Measurements from ENCODE around the gene LRCH1.
A peak's percentile ranks its signal among the peaks of the same experiment; 100 is the strongest.
"Not testable (repeated sequence)": the region's sequence is repeated elsewhere in the genome, so short reads cannot be mapped to it uniquely, and the experiment has no call there.

The LRCH1 gene, protein sequence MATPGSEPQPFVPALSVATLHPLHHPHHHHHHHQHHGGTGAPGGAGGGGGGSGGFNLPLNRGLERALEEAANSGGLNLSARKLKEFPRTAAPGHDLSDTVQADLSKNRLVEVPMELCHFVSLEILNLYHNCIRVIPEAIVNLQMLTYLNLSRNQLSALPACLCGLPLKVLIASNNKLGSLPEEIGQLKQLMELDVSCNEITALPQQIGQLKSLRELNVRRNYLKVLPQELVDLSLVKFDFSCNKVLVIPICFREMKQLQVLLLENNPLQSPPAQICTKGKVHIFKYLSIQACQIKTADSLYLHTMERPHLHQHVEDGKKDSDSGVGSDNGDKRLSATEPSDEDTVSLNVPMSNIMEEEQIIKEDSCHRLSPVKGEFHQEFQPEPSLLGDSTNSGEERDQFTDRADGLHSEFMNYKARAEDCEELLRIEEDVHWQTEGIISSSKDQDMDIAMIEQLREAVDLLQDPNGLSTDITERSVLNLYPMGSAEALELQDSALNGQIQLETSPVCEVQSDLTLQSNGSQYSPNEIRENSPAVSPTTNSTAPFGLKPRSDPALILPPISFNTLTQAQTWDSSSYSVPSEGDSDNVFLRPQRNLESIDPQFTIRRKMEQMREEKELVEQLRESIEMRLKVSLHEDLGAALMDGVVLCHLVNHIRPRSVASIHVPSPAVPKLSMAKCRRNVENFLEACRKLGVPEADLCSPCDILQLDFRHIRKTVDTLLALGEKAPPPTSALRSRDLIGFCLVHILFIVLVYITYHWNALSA

DNA sequence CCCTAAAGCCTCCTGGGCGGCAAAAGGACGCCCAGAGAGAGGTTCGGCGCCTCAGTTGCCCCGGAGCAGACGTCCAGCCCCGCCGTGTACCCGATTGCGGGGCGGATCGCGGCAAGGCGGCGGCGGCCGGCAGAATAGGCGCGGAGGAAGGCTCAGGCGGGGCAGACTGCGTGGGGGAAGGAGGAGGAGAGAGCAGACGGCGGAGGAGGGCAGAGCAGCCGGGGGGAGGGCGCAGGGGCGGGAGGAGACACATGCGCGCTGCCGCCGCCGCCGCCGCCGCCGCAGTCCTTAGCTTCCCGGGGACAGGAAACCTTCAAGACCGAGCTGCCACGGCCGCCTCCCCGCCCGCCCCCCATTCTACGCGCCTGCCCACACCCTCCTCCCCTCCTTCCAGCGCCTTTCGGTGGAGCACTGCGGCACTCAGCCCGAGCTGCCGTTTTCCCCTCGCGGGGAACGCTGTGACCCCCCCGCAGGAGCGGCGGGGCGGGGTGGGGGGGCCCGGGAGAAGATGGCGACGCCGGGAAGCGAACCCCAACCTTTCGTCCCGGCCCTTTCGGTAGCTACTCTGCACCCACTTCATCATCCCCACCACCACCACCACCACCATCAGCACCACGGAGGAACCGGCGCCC, at the start of gene LRCH1:
TSS of gene LRCH1 (plus strand) at position 282 of the 632 bp plus-strand sequence. CDS start at position 509, 227 bp downstream.
- DNase-seq (ENCODE audit: low read depth in 2 of 3, low spot score in 1 of 3): peak; percentile 73 to 86 (median 79)

DNA sequence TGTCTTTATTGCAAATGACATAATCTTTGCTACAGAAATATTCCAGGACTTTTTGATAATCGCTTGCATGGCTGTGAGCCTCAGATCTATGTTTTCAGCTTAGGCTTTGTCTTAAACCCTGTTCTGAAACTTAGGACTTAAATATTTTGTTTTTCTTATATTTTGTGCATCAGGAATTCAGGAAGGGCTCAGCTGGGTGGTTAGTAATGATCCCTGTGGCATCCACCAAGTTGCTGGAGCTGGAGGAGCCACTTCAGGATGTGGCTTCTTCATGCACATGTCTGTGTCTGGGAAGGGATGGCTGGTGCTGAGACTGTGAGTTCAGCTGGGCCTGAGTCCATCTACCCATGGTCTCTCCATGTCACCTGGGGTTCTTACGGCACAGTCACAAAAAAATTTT, 48.9 kb upstream of the LRCH1 start:
- DNase-seq (ENCODE audit: low read depth in 2 of 3, low spot score in 1 of 3): no peak

DNA sequence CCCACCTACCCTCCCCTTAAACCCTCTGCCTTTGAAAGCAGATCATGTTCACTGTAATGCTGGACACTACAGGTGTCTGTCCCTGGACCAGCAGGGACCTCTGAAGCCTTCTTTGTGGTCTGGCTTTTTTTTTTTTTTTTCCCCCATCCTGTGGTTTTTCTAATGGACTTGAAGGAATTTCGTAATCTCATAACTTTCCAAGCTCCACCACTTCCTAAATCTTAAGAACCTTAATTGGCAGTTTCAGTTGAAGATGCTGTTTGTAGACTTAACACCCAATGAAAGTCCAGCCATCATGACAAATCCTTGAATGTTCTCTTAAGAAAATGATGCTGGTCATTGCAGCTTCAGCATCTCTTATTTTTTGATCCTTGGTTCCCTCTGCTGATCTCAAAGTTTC, 45.0 kb upstream of the LRCH1 start:
- DNase-seq (ENCODE audit: low read depth in 2 of 3, low spot score in 1 of 3): no peak

DNA sequence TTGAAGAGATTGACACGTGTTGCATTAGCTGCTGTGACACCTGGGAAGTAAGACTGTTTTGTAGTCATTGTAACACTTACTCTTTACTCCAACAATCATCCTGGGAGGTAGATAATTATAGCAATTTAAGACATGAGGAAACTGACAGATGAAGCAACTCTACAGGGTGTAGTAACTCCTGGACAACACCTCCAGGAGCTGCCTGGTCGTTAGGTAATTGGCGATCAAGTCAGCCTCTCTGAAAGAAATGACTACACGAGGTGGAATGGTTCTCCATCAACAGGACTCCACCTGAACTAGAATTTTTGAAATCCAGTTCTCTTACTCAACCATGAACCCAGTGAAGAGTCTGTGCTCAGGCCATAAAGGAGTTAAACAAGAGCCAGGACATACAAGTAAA, 43.0 kb upstream of the LRCH1 start:
- no peak for DNase-seq (ENCODE audit: low read depth in 2 of 3, low spot score in 1 of 3)

DNA sequence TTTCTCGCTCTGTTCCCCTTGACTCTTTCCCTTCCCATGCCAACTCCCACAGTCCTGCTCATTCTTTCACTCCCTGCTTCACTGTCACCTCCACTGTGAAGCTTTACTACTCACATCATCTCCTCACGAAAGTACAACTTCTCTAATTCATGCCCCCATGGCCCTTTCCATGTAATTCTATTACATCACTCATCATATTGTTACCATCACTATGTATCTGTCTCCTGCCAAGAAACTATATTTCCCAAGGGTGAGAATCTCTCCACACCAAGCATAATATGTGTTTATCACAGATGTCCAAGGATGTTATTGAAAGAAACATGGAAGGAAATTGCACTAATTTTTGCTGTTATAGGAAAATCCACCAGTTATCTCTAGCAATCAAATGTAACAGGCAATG, 37.2 kb upstream of the LRCH1 start:
- DNase-seq (ENCODE audit: low read depth in 2 of 3, low spot score in 1 of 3): no peak

DNA sequence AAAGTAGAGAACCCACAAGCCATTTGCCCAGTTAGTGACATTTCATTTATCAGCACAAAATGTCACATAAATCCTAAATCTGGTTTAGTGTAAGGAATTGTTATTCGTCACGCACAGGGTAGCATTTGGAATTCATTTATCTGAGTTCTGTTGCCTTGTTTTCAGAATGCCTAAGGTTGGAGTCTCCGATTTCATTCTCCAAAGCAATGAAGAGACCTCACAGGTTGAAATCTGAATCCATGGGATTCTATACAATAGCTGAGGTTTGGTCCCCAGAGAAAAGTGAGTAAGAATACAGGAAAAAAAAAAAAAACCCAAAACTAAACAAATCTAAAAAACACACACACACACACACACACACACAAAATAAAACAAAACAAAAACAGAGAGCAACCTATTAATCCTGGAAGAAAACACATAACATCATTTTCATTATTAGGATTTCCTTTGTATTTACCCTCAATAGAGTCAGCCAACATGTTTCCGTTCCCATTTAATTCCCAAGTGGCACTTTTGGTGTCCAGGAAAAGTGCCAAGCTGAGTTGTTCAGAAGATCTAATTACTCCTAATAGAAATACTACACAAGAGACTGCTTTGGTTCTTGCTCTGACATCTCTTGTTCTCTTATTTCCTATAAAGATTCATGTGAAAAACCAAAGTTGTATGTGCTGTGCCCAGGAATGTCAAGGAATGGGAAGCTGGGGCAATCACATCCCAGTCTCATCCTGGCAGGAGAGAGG, 36.2 kb upstream of the LRCH1 start:
- DNase-seq (ENCODE audit: low read depth in 2 of 3, low spot score in 1 of 3): no peak

DNA sequence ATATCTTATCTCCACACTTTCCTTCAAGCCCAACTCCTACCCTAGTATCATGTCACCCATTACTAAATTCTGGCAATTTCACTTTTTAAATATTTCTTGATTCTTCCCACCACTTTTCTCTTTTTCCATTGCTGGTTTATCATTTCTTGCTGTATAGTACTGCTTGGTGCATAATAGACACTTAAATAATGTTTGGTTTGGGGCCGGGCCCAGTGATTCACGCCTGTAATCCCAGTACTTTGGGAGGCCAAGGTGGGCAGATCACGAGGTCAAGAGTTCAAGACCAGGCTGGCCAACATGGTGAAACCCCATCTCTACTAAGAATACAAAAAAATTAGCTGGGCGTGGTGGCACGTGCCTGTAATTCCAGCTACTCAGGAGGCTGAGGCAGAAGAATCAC, 35.2 kb upstream of the LRCH1 start:
- not testable (repeated sequence) for DNase-seq (ENCODE audit: low read depth in 2 of 3, low spot score in 1 of 3)

DNA sequence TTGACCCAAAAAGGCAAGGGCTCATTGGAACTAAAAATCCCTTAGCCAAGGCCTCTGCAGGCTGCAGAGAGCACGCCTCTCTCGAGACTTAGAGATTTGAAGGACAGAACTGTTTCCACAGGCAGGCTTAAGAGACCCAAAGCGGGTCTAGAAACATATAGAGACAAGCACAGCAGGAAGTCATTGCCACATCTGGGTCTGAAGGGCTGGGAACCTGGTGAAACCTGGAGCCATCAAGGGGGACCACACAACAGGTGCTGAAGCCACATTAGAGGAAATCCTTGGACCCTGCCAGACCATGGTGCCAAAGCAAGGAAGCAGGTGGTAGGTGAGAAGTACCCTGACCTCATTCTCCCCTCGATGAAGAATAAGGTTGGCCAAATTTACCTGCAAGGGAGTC, 33.8 kb upstream of the LRCH1 start:
- no peak for DNase-seq (ENCODE audit: low read depth in 2 of 3, low spot score in 1 of 3)

DNA sequence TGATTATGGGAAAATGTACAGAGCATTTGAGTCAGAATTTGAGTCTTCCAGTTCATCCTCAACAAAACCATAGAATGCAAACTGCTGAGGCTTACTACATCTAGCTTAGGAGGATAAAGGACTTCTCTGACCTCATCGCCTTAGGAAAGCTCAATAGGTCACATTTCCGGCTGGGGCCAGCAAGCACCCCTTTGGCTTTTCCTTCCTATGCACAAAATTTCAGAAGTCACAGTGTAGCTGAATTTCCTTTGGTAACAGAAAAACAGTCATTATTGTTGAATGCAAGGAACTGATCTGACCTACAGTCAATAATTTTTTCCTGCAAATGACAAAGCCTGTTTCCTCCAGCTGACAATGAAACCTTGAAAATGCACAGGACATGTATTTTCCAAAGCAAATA, 32.8 kb upstream of the LRCH1 start:
- no peak for DNase-seq (ENCODE audit: low read depth in 2 of 3, low spot score in 1 of 3)

DNA sequence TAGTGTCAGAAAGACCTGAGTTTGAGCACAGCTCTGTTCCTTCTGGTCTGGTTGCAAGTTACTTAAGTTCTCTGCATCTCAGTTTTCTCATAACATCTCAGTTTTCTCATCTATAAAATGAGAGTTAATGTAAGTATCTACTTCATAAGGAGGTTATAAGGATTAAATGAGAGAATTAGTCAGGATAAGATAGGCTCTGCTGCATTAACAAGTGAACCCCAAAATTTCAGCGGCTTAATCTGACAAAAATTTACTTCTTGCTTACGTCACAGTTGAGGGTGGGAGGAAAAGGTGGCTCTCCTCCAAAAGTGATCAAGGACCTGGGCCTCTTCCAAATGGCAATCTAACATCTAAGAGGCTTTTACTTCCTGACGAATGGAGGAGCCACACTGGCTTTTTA, 31.5 kb upstream of the LRCH1 start:
- DNase-seq (ENCODE audit: low read depth in 2 of 3, low spot score in 1 of 3): no peak

DNA sequence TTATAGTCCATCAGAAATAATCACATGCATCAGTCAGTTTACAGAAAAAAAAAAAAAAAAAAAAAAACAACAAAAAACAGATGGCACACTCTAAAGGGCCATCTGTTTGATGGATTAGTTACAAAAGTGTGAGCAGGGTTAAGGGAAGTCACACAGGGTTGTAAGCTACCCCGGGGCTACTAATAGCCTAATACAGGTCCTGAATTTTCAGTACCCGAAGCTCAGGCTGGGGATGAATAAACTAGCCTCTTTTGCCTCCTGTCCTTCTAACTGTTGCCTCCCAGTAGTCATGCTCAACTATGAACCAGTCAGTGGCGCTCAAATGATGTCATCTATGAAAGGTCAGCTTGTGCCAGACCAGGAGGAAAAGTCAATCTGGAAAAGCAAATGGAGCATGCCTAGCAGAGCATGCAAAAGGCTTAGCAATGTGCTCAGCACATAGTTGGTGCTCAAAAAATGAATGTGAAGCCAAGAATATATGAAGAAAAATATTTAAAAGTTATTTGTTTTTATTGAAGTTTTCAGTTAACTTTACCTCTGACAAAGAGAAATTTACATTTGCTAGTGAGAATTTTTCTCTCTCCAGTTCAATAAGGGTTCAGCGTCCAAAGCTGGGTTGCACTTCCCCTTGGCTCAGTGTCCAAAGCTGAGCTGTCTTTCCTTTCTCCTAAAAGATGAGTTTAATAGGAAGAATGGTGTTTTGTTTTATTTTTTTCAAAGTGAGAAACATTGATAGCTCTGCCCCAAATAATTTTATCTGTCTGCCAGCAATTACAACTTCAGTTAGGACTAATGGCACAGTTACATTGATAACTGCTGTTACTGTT, 30.8 kb upstream of the LRCH1 start:
- no peak for DNase-seq (ENCODE audit: low read depth in 2 of 3, low spot score in 1 of 3)

DNA sequence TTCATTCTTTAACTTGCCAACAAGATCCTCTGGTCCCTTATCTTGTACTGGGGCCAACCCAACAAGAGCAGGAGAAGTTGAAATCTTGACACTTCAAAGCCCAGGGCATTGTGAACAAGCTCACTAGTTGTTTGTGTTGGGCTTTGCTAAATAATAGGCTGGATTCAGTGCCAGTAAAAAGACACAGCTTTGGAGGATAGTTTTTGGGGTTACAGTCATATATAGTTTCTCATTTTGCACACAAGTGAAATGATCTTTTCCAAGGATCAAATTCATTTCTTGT, 30.3 kb upstream of the LRCH1 start:
- no peak for DNase-seq (ENCODE audit: low read depth in 2 of 3, low spot score in 1 of 3)

DNA sequence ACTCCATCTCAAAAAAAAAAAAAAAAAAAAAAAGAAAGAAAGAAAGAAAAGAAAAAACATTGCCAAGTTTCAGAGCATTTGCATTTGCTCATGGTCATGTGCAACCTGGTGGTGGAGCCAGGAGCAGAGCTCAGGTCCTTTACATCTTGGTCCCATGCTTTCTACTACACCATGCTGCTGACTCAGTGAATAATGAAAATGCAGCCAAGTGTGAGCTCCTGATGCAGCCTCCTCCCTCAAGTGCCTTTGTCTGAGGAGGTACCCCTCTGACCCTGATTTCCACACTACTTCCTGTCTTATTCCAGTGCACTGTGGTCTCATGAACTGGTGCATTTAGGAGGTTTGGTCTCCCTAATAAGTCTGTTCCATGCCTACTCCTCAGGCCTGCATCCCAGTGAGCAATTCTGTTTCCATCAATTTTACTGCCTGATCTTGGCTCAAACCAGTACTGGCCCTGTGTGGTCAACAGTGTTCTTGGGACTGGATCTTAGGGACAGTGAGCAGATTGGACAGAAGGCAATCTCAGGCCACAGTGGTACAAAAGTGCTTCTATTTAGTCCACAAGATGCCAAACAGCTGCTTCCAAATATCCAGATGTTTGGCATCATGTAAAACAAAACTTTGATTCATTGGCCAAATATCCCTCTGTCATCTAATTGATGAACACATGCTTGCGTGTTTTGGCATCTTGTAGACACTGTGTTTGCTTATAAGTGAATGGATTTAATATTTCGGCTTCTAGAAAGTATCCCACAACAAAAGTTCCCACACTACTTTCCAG, 28.8 kb upstream of the LRCH1 start:
- no peak for DNase-seq (ENCODE audit: low read depth in 2 of 3, low spot score in 1 of 3)

DNA sequence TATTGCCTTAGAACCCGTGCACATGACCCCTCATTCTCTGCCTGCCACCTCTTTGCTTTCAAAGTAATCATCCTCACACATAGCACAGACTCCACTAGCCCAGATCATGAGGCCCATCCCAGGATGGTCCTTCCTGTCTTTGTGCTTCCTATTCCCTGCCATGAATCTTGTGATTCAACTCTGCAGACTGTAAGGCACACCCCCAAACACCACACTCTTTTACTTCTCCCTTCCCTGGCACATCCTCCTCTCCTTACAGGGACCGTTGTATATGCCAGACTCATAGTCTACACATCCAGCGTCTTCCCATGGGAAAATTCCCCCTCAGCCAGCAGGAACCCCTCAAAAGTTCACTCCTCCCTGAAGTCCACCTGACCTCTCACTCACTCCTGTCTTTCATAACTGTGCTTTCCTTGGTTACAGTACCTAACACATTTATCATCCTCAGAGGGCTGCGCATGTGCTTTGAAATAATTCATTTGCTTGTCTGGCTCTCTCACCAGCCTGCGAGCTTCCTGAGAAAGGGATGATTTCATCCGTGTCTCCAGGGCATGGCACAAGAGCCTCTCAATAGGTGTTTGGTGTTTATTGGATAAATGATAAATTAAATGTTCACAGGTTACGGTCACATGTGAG, 26.8 kb upstream of the LRCH1 start:
- no peak for DNase-seq (ENCODE audit: low read depth in 2 of 3, low spot score in 1 of 3)

DNA sequence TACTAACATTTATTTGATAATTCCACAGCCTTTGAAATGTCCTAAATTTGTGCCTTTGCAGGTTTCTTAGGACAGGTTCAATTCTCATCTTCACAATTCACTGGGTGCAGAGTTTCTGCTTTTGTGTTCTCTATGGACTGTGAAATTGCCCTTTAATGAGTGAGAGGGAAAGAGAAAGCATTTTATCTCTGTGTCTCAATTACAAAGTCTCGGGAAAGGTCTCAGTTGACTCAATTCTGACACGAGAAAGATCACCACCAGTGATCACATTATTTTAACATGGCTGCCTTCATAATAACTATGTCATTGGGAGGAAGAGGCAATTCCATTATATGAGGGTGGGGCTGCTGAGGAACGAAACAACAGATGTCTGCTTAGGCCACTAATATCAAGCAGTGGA, 26.2 kb upstream of the LRCH1 start:
- DNase-seq (ENCODE audit: low read depth in 2 of 3, low spot score in 1 of 3): no peak

DNA sequence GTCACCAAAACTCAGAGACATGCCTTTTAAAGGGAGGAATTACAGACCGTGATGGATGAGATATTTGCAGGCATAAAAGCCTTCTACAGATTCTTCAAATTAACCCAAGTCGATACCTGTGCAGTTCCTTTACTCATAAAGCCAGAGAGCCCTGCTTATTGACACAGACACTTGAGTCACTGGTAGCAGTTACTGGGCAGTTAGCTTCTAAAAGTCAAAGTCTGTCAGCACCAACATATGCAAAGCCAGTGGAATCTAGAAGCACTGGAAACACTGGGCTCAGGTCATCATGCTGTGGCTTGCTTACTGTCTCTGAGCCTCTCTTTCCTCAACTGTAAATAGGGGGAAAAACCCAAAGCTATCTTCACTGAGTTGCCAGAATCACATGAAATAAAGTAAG, 25.7 kb upstream of the LRCH1 start:
- DNase-seq (ENCODE audit: low read depth in 2 of 3, low spot score in 1 of 3): no peak

DNA sequence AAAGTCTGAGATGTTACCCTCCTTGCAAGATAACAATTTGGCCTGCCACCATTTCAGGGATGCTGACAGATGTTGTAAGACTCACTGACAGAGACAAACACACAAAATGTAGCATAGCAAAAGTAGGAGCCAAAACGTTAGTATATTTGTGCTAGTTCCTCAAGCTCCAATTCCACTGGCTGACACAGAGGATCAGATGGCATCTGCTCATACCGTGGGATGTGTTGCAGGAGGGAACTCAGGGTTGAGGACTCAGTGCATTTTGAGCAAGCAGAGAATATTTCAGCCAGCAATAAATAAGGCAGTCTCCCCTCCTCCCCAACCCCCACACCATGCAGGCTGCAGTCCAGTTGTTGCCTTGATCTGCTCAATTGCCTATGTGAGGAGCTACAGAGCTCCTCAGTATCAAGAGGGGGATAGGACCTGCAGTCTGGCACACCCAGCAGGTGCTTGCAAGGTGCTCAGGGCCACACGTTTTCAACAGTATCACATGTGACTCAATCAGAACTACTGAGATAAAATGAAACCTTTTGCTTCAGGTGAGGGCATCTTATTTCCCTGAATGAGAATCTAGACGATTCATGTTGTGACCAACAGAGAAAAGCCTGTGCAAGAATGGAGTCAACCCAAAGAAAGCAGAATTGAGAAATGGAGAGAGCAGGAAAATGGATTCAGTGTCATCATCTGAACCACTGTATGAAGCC, 23.6 kb upstream of the LRCH1 start:
- no peak for DNase-seq (ENCODE audit: low read depth in 2 of 3, low spot score in 1 of 3)

DNA sequence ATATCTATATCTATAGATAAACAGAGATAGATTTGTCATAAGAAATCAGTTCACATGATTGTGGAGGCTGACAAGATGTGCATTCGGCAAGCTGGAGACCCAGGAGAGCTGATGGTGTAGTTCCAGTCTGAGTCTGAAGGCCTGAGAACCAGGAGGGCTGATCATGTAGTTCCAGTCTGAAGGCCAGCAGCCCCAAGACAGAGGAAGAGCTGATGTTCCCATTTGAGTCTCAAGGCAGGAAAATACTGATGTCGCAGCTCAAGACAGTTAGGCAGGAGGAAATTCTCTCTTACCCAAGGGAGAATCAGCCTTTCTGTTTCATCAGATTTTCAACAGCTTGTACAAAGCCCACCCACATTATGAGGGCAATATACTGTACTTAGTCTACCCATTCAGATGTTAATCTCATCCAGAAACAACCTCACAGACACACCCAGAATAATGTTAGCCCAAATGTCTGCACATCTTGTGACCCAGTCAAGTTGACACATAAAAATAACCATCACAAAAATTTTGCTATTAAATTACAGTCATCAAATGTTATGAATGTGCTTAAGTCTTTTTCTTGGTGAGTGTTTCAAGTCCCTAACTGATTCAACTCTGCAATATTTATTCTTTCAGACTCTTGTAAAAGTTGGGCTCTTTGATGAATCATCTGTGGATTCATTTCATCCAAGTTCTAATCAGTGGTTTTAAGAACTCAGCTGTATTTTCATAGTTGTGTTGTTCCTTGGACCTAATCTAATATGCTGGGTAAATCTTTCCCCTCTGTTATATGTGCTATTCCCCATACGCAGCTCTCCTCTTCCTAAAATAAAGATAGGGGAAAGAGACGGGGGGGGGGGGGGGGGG, 22.7 kb upstream of the LRCH1 start:
- DNase-seq (ENCODE audit: low read depth in 2 of 3, low spot score in 1 of 3): no peak

Data from stimulated activated CD4-positive, alpha-beta T cell treated with anti-CD3 and anti-CD28 coated beads, Interleukin-12 subunit alpha, Interleukin-12 subunit beta, amount 100 ng/mL, for 48 hours (primary cell).